H1 (cell line): Measurements from ENCODE around the gene ZPBP2. TPM values are rescaled to one million over a fixed set of nuclear protein-coding genes. Genes with fewer than 3 reads are reported as not detected.
"Not testable (repeated sequence)": the region's sequence is repeated elsewhere in the genome, so short reads cannot be mapped to it uniquely, and the experiment has no call there.

Experiments used
- CTCF ChIA-PET: fragments of 300-600 bp; sonication (Branson Sonifier 250); formaldehyde crosslinking; loops from one replicate; lab custom pipeline; 2021; ENCODE audit not compliant: partially characterized antibody; lab: Charles Lee
- POLR2A ChIA-PET: fragments of 300-600 bp; sonication (Branson Sonifier 250); formaldehyde crosslinking; loops from one replicate; lab custom pipeline; 2021; ENCODE audit warnings: inconsistent platforms; ENCODE audit not compliant: partially characterized antibody; lab: Charles Lee
- DNase-seq, 2 experiments: peaks; one replicate each; pipeline versions ENCODE4 v3.0.0 to v3.0.0-alpha.2; 2010 to 2022; ENCODE audit warnings: low spot score in 2 of 2, low read depth in 1 of 2, mixed read lengths in 1 of 2
- FAIRE-seq: peaks from 2 replicates; lab custom pipeline; 2011; peaks lifted over from hg19 to GRCh38; lab: Jason Lieb, UNC
- H2AFZ ChIP-seq: 2 replicates; pipeline ENCODE4 v1.8.1; 2012; ENCODE audit warnings: low read length, inconsistent platforms
- H2AK5ac ChIP-seq: 2 replicates; pipeline ENCODE4 v1.6.1; 2013; ENCODE audit warnings: low read depth, low read length
- H2BK120ac ChIP-seq: replicated peaks from 2 replicates; pipeline ENCODE3; 2013; ENCODE audit warnings: low read depth, low read length, inconsistent platforms
- H2BK12ac ChIP-seq: 2 replicates; pipeline ENCODE4 v1.6.1; 2013; ENCODE audit warnings: low read depth, low read length
- H2BK15ac ChIP-seq: 2 replicates; pipeline ENCODE4 v1.6.1; 2013; ENCODE audit warnings: low read length
- H2BK20ac ChIP-seq: 2 replicates; pipeline ENCODE4 v1.6.1; 2013; ENCODE audit warnings: low read length
- H2BK5ac ChIP-seq: 2 replicates; pipeline ENCODE4 v1.6.1; 2013; ENCODE audit warnings: low read depth, low read length
- H3K14ac ChIP-seq: 2 replicates; pipeline ENCODE4 v1.6.1; 2013; ENCODE audit warnings: inconsistent platforms; ENCODE audit not compliant: insufficient read length
- H3K18ac ChIP-seq: 2 replicates; pipeline ENCODE4 v1.6.1; 2013; ENCODE audit warnings: low read length; ENCODE audit errors: extremely low read depth
- H3K23ac ChIP-seq: 2 replicates; pipeline ENCODE4 v1.6.1; 2013; ENCODE audit warnings: inconsistent platforms; ENCODE audit not compliant: insufficient read length
- H3K23me2 ChIP-seq: 2 replicates; pipeline ENCODE4 v1.6.1; 2013; ENCODE audit warnings: low read depth, low read length
- H3K27ac ChIP-seq: 2 replicates; pipeline ENCODE4 v1.6.1; 2011; ENCODE audit warnings: low read depth, low read length, inconsistent platforms
- H3K27me3 ChIP-seq, 4 experiments: replicated peaks in 1 of 4; 1 replicate in 1 of 4; 2 replicates in 3 of 4; pipeline versions ENCODE4 v1.6.1 to v1.8.1; 2011 to 2013; ENCODE audit warnings: low read length in 3 of 4, mild to moderate bottlenecking in 3 of 4, inconsistent platforms in 2 of 4, mixed read lengths in 2 of 4, moderate library complexity in 1 of 4; ENCODE audit not compliant: control insufficient read depth in 3 of 4, insufficient read depth in 3 of 4; ENCODE audit errors: extremely low read depth in 1 of 4
- H3K36me3 ChIP-seq, 4 experiments: 2 replicates each; pipeline versions ENCODE4 v1.6.1 to v1.8.1; 2011 to 2013; ENCODE audit warnings: mild to moderate bottlenecking in 4 of 4, low read length in 3 of 4, moderate library complexity in 2 of 4, control low read depth in 1 of 4, inconsistent platforms in 1 of 4; ENCODE audit not compliant: insufficient read depth in 4 of 4, control insufficient read depth in 2 of 4
- H3K4ac ChIP-seq: replicated peaks from 2 replicates; pipeline ENCODE3; 2013; ENCODE audit warnings: low read length, low read depth, mixed read lengths, inconsistent platforms; ENCODE audit not compliant: insufficient read length
- H3K4me1 ChIP-seq, 4 experiments: replicated peaks in 1 of 4; 1 replicate in 1 of 4; 2 replicates in 3 of 4; pipeline versions ENCODE4 v1.6.1 to v1.8.1; 2011 to 2013; ENCODE audit warnings: low read length in 3 of 4, inconsistent platforms in 2 of 4, mixed read lengths in 1 of 4; ENCODE audit not compliant: insufficient read depth in 4 of 4, control insufficient read depth in 3 of 4
- H3K4me2 ChIP-seq, 2 experiments: 2 replicates each; pipeline versions ENCODE4 v1.6.1 to v1.8.1; 2011 to 2013; ENCODE audit warnings: low read depth in 2 of 2, low read length in 2 of 2, control low read depth in 1 of 2, inconsistent platforms in 1 of 2, mild to moderate bottlenecking in 1 of 2; ENCODE audit not compliant: insufficient read depth in 1 of 2
- H3K4me3 ChIP-seq, 4 experiments: fragments of 200-600, 300-600 bp in 1 of 4; sonication (generic), shearing (Covaris generic), sonication (Bioruptor Twin) in 1 of 4; 2 replicates each; pipeline versions ENCODE4 v1.5.1 to v1.8.1; 2011 to 2016; ENCODE audit warnings: low read length in 4 of 4, low read depth in 3 of 4, control low read depth in 2 of 4, inconsistent platforms in 2 of 4, mild to moderate bottlenecking in 2 of 4, mixed read lengths in 1 of 4, moderate library complexity in 1 of 4; ENCODE audit not compliant: insufficient read depth in 2 of 4; ENCODE audit errors: extremely low read depth in 1 of 4
- H3K56ac ChIP-seq: replicated peaks from 2 replicates; pipeline ENCODE3; 2013; ENCODE audit warnings: low read depth, mild to moderate bottlenecking, mixed read lengths, low read length, inconsistent platforms; ENCODE audit not compliant: insufficient read length
- H3K79me1 ChIP-seq: 2 replicates; pipeline ENCODE4 v1.6.1; 2013; ENCODE audit warnings: low read depth, low read length, control low read depth
- H3K79me2 ChIP-seq, 2 experiments: 2 replicates each; pipeline versions ENCODE4 v1.6.1 to v1.8.1; 2012 to 2013; ENCODE audit warnings: low read length in 2 of 2, mild to moderate bottlenecking in 2 of 2, inconsistent platforms in 1 of 2; ENCODE audit not compliant: insufficient read depth in 2 of 2, control insufficient read depth in 1 of 2
- H3K9ac ChIP-seq, 4 experiments: replicated peaks in 1 of 4; 1 replicate in 1 of 4; 2 replicates in 3 of 4; pipeline versions ENCODE4 v1.6.1 to v1.8.1; 2011 to 2013; ENCODE audit warnings: low read depth in 3 of 4, low read length in 3 of 4, control low read depth in 2 of 4, mild to moderate bottlenecking in 2 of 4, moderate library complexity in 2 of 4, inconsistent platforms in 1 of 4; ENCODE audit errors: extremely low read depth in 1 of 4
- H3K9me3 ChIP-seq, 2 experiments: 2 replicates each; pipeline versions ENCODE4 v1.6.1 to v1.8.1; 2012 to 2013; ENCODE audit warnings: mild to moderate bottlenecking in 2 of 2, moderate library complexity in 2 of 2, control low read depth in 1 of 2, inconsistent platforms in 1 of 2, low read depth in 1 of 2, low read length in 1 of 2, mixed read lengths in 1 of 2; ENCODE audit not compliant: insufficient read depth in 2 of 2
- H4K20me1 ChIP-seq, 2 experiments: replicated peaks in 1 of 2; 2 replicates each; pipeline versions ENCODE3 to v1.8.1; 2011 to 2013; ENCODE audit warnings: inconsistent platforms in 2 of 2, low read length in 2 of 2, mild to moderate bottlenecking in 1 of 2; ENCODE audit not compliant: insufficient read depth in 2 of 2, control insufficient read depth in 1 of 2
- H4K5ac ChIP-seq: 2 replicates; pipeline ENCODE4 v1.6.1; 2013; ENCODE audit warnings: low read length, low read depth, mixed read lengths, inconsistent platforms; ENCODE audit not compliant: insufficient read length
- H4K8ac ChIP-seq: 2 replicates; pipeline ENCODE4 v1.8.0; 2013; ENCODE audit warnings: mild to moderate bottlenecking, moderate library complexity, low read length, inconsistent platforms; ENCODE audit not compliant: insufficient read depth; ENCODE audit errors: extremely low read depth
- H4K91ac ChIP-seq: replicated peaks from 2 replicates; pipeline ENCODE3; 2013; ENCODE audit warnings: low read length, mixed read lengths, inconsistent platforms; ENCODE audit not compliant: insufficient read length
- SIN3A ChIP-seq, 2 experiments: IDR thresholded peaks in 1 of 2; conservative IDR thresholded peaks in 1 of 2; 2 replicates each; pipeline ENCODE4 v1.6.1; 2011 to 2012; ENCODE audit warnings: low read length in 2 of 2, improper control_type of control experiment in 1 of 2, low read depth in 1 of 2, mild to moderate bottlenecking in 1 of 2
- YY1 ChIP-seq: IDR thresholded peaks from 2 replicates; pipeline ENCODE4 v1.6.1; 2011; ENCODE audit warnings: low read depth, mild to moderate bottlenecking, low read length
- WGBS, 2 experiments: shearing (Covaris generic) in 1 of 2; methylation state at CpG; one replicate each; pipeline versions ENCODE4 v1.1.6 to v1.1.7; 2013 to 2015; ENCODE audit warnings: low lambda C conversion rate in 2 of 2, mixed read lengths in 2 of 2, inconsistent platforms in 1 of 2, low coverage in 1 of 2, missing lambda C conversion rate in 1 of 2; ENCODE audit not compliant: insufficient replicate concordance in 2 of 2, insufficient coverage in 1 of 2, insufficient read length in 1 of 2; ENCODE audit errors: extremely low coverage in 1 of 2, missing lambda C conversion rate in 1 of 2; 5-methylcytosine and 5-hydroxymethylcytosine counted together
- polyA plus RNA-seq, 7 experiments: library from polyadenylated mRNA; depleted of rRNA in 3 of 7; stranded (reverse) in 5 of 7; unstranded in 2 of 7; fragments of >200 nt in 5 of 7; fragments of 200-250 nt in 2 of 7; gene quantifications; 1 replicate in 5 of 7; 2 replicates in 1 of 7; 4 replicates in 1 of 7; pipeline versions ENCODE4 v1.2.1 to v1.2.3, GENCODE V29; 2011 to 2013; ENCODE audit warnings: missing spikeins in 2 of 7, mixed read lengths in 2 of 7
- total RNA-seq: library from RNA; stranded (reverse); fragmentation: NEBNext Ultra II Directional; extraction: Animal tissue kit (Norgen Biotek cat#: 25700); gene quantifications from 2 replicates; pipeline ENCODE4 v1.2.1, GENCODE V29; 2021

Gene ZPBP2
- total and polyA plus RNA-seq, 2 of the 8 experiments (the other 6 are each of a cell fraction or from before 2014, with no cell fraction given), result not detected

DNA sequence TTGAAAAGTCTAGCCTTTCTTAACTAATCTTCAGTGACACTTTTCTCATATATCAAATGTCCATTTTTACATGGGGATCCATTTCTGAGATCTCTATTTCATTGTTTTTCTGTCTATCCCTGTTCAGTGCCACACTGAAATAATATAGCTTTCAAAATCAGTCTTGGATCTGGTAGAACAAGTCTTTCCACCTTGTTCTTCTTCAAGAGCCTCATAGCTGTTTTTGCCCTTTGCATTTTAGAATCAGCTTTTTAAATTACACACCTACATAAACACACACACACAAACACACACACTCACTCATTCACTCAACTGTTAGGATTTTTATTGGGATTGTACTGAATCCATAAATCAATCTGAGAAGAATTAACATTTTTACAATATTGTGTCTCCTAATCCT lies 31.2 kb downstream of the ZPBP2 start:
- POLR2A ChIA-PET, result interaction anchor here (0.9 to 1.0 kb wide), 2 partner anchors 10 to 81 kb away, joined by 3 to 4 read pairs; partner anchors contain the start of gene PSMD3
- TF ChIP-seq YY1, result no peak
- no peak for TF ChIP-seq SIN3A (conservative IDR thresholded peaks at IDR 0.05 in 1 of 2, IDR thresholded peaks at IDR 0.05 in 1 of 2; ENCODE audit: low read depth in 1 of 2, low read length in 2 of 2)
- H2BK20ac ChIP-seq, result no peak overlapping the region

DNA sequence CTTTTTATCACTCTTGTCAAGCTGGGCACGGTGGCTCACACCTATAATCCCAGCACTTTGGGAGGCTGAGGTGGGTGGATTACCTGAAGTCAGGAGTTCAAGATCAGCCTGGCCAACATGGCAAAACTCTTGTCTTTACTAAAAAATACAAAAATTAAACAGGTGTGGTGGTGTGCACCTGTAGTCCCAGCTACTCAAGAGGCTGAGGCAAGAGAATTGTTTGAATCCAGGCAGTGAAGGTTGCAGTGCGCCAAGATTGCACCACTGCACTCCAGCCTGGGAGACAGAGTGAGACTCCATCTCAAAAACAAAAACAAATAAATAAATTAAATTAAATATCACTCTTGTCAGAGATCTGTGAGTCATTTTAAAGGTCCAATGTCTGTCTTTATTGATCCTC lies 34.0 kb downstream of the ZPBP2 start:
- H3K23me2 ChIP-seq, H3K9me3 ChIP-seq, H4K20me1 ChIP-seq, H4K8ac ChIP-seq, H3K18ac ChIP-seq, H3K79me2 ChIP-seq, H3K4me1 ChIP-seq, H2AK5ac ChIP-seq, H3K56ac ChIP-seq, H3K27ac ChIP-seq, H3K4ac ChIP-seq, CTCF ChIA-PET, H2AFZ ChIP-seq, H2BK15ac ChIP-seq, DNase-seq, H3K23ac ChIP-seq, H2BK120ac ChIP-seq, H3K4me2 ChIP-seq, H4K5ac ChIP-seq, H3K36me3 ChIP-seq, H2BK12ac ChIP-seq, FAIRE-seq, H3K4me3 ChIP-seq, H2BK5ac ChIP-seq, H3K27me3 ChIP-seq, H3K14ac ChIP-seq, H4K91ac ChIP-seq, H3K9ac ChIP-seq, H2BK20ac ChIP-seq, H3K79me1 ChIP-seq: not testable (repeated sequence)
- 97% methylated on average over 2 of the region's 2 CpGs; no CpG with 5 or more reads in 1 of the 2 experiments for whole genome bisulfite sequencing, 2 experiments
- POLR2A ChIA-PET, result interaction anchor here (1.2 kb wide), 1 partner anchor 13 kb away, joined by 3 read pairs; no protein-coding TSS in a partner anchor

More for the DNA sequence above, 31.2 kb downstream of the ZPBP2 start:
- H3K4me3 ChIP-seq, result no peak overlapping the region
- H2BK12ac ChIP-seq, result no peak overlapping the region
- no peak overlapping the region for H2BK120ac ChIP-seq
- no peak overlapping the region for H2AFZ ChIP-seq
- H3K4me1 ChIP-seq, result no peaks in the 10 kb centered on the region
- CTCF ChIA-PET, result interaction anchor here (0.6 to 0.7 kb wide), 2 partner anchors 20 to 143 kb away, joined by 3 read pairs; partner anchors contain the start of gene GSDMB
- H4K20me1 ChIP-seq, result no peaks in the 10 kb centered on the region
- no peak overlapping the region for H3K18ac ChIP-seq
- H3K9ac ChIP-seq, result no peak overlapping the region
- no peak overlapping the region for H3K56ac ChIP-seq
- FAIRE-seq, result no peak
- no peak overlapping the region for H3K27ac ChIP-seq
- H4K8ac ChIP-seq, result no peak overlapping the region
- H3K27me3 ChIP-seq, result no peaks in the 10 kb centered on the region
- H3K23me2 ChIP-seq, result no peaks in the 10 kb centered on the region
- no peak overlapping the region for H2BK15ac ChIP-seq
- no peaks in the 10 kb centered on the region for H3K9me3 ChIP-seq
- H3K79me1 ChIP-seq, result no peaks in the 10 kb centered on the region
- H3K14ac ChIP-seq, result no peak overlapping the region
- no peak overlapping the region for H3K4ac ChIP-seq
- H4K91ac ChIP-seq, result no peak overlapping the region
- H3K36me3 ChIP-seq, result no peaks in the 10 kb centered on the region; a peak in 1 of 8 replicates
- H3K79me2 ChIP-seq, result no peaks in the 10 kb centered on the region
- H2AK5ac ChIP-seq, result no peak overlapping the region
- H4K5ac ChIP-seq, result no peak overlapping the region
- H3K4me2 ChIP-seq, result no peak overlapping the region
- no peak overlapping the region for H3K23ac ChIP-seq
- DNase-seq, result no peak
- no peak overlapping the region for H2BK5ac ChIP-seq
